H9 (cell line): Measurements from ENCODE around the gene GABRR3. TPM values are rescaled to one million over a fixed set of nuclear protein-coding genes. Genes with fewer than 3 reads are reported as not detected.

Experiments
- DNase-seq: peaks from one replicate; pipeline ENCODE4 v3.0.0-alpha.2; 2017
- H2AFZ ChIP-seq: one replicate; pipeline ENCODE4 v1.6.1; 2013; ENCODE audit warnings: mild to moderate bottlenecking, low read length, control low read depth, moderate library complexity
- H2AK5ac ChIP-seq: 2 replicates; pipeline ENCODE4 v1.6.1; 2013; ENCODE audit warnings: low read length, control low read depth, mixed read lengths; ENCODE audit not compliant: insufficient read length
- H2BK120ac ChIP-seq: one replicate; pipeline ENCODE4 v1.6.1; 2013; ENCODE audit warnings: low read depth, mild to moderate bottlenecking, low read length, control low read depth, inconsistent platforms; ENCODE audit not compliant: poor library complexity, severe bottlenecking
- H2BK12ac ChIP-seq: 2 replicates; pipeline ENCODE4 v1.6.1; 2013; ENCODE audit warnings: low read length, control low read depth, mixed read lengths, low read depth; ENCODE audit not compliant: insufficient read length
- H2BK15ac ChIP-seq: 2 replicates; pipeline ENCODE4 v1.6.1; 2013; ENCODE audit warnings: low read depth, low read length, control low read depth
- H2BK20ac ChIP-seq: one replicate; pipeline ENCODE4 v1.6.1; 2013; ENCODE audit warnings: low read depth, mild to moderate bottlenecking, low read length, control low read depth, inconsistent platforms; ENCODE audit not compliant: poor library complexity, severe bottlenecking
- H2BK5ac ChIP-seq: 2 replicates; pipeline ENCODE4 v1.6.1; 2013; ENCODE audit warnings: low read length, control low read depth, mixed read lengths; ENCODE audit not compliant: insufficient read length
- H3K14ac ChIP-seq: 2 replicates; pipeline ENCODE4 v1.6.1; 2013; ENCODE audit warnings: low read length, control low read depth; ENCODE audit not compliant: insufficient read depth
- H3K18ac ChIP-seq: 2 replicates; pipeline ENCODE4 v1.6.1; 2013; ENCODE audit warnings: low read depth, mild to moderate bottlenecking, mixed read lengths, low read length, control low read depth; ENCODE audit not compliant: insufficient read length
- H3K23ac ChIP-seq: 2 replicates; pipeline ENCODE4 v1.6.1; 2013; ENCODE audit warnings: low read length, control low read depth, mixed read lengths, low read depth; ENCODE audit not compliant: insufficient read length
- H3K23me2 ChIP-seq: 2 replicates; pipeline ENCODE4 v1.6.1; 2013; ENCODE audit warnings: low read depth, mild to moderate bottlenecking, mixed read lengths, low read length, control low read depth; ENCODE audit not compliant: insufficient read length, poor library complexity, severe bottlenecking
- H3K27ac ChIP-seq: 2 replicates; pipeline ENCODE4 v1.5.1; 2013; ENCODE audit warnings: low read length, control low read depth, mixed read lengths, low read depth; ENCODE audit not compliant: insufficient read length
- H3K27me3 ChIP-seq: 2 replicates; pipeline ENCODE4 v1.6.1; 2013; ENCODE audit warnings: low read length, control low read depth, inconsistent platforms; ENCODE audit not compliant: insufficient read depth
- H3K4ac ChIP-seq: 2 replicates; pipeline ENCODE4 v1.6.1; 2013; ENCODE audit warnings: low read depth, mild to moderate bottlenecking, control low read depth, inconsistent platforms, low read length, moderate library complexity
- H3K4me1 ChIP-seq: 2 replicates; pipeline ENCODE4 v1.6.1; 2013; ENCODE audit warnings: low read length, control low read depth, inconsistent platforms; ENCODE audit not compliant: insufficient read depth
- H3K4me2 ChIP-seq: 2 replicates; pipeline ENCODE4 v1.6.1; 2013; ENCODE audit warnings: low read length, control low read depth, mixed read lengths; ENCODE audit not compliant: insufficient read length, insufficient read depth
- H3K56ac ChIP-seq: 2 replicates; pipeline ENCODE4 v1.6.1; 2013; ENCODE audit warnings: low read depth, mild to moderate bottlenecking, mixed read lengths, low read length, control low read depth; ENCODE audit not compliant: insufficient read length
- H3K79me1 ChIP-seq: 2 replicates; pipeline ENCODE4 v1.6.1; 2013; ENCODE audit warnings: low read depth, mild to moderate bottlenecking, moderate library complexity, low read length, control low read depth, inconsistent platforms; ENCODE audit not compliant: insufficient read depth, poor library complexity, severe bottlenecking
- H3K79me2 ChIP-seq: 2 replicates; pipeline ENCODE4 v1.6.1; 2013; ENCODE audit warnings: low read length, control low read depth, inconsistent platforms; ENCODE audit not compliant: insufficient read depth
- H3K9ac ChIP-seq: 2 replicates; pipeline ENCODE4 v1.6.1; 2013; ENCODE audit warnings: low read length, control low read depth, mixed read lengths; ENCODE audit not compliant: insufficient read length; ENCODE audit errors: extremely low read depth
- H3K9me3 ChIP-seq: one replicate; pipeline ENCODE4 v1.6.1; 2013; ENCODE audit warnings: low read depth, low read length, inconsistent platforms; ENCODE audit not compliant: control insufficient read depth
- H3T11ph ChIP-seq: one replicate; pipeline ENCODE4 v1.6.1; 2013; ENCODE audit warnings: mild to moderate bottlenecking, low read length, control low read depth, inconsistent platforms
- H4K20me1 ChIP-seq: one replicate; pipeline ENCODE4 v1.6.1; 2013; ENCODE audit not compliant: control insufficient read depth, insufficient read length, insufficient read depth
- H4K5ac ChIP-seq: 2 replicates; pipeline ENCODE4 v1.6.1; 2013; ENCODE audit warnings: low read depth, mild to moderate bottlenecking, mixed read lengths, low read length, control low read depth; ENCODE audit not compliant: insufficient read length
- H4K8ac ChIP-seq: replicated peaks from 2 replicates; pipeline ENCODE4 v1.6.1; 2013; ENCODE audit warnings: low read length, control low read depth, mixed read lengths, low read depth; ENCODE audit not compliant: insufficient read length
- H4K91ac ChIP-seq: 2 replicates; pipeline ENCODE4 v1.6.1; 2013; ENCODE audit warnings: low read depth, mild to moderate bottlenecking, moderate library complexity, mixed read lengths, low read length, control low read depth; ENCODE audit not compliant: insufficient read length
- H3K27ac Mint-ChIP-seq, 3 experiments: 2 replicates in 2 of 3; 3 replicates in 1 of 3; pipeline ENCODE4 v1.8.0; 2020 to 2021; ENCODE audit warnings: mixed read lengths in 3 of 3, mild to moderate bottlenecking in 1 of 3, moderate library complexity in 1 of 3
- H3K27me3 Mint-ChIP-seq: 2 replicates; pipeline ENCODE4 v1.8.0; 2021; ENCODE audit warnings: low read depth, mild to moderate bottlenecking, moderate library complexity, mixed read lengths
- H3K36me3 Mint-ChIP-seq, 3 experiments: 2 replicates in 2 of 3; 3 replicates in 1 of 3; pipeline ENCODE4 v1.8.0; 2020 to 2021; ENCODE audit warnings: low read depth in 3 of 3, mixed read lengths in 3 of 3; ENCODE audit not compliant: insufficient read depth in 1 of 3
- H3K4me1 Mint-ChIP-seq, 2 experiments: 2 replicates each; pipeline ENCODE4 v1.8.0; 2020; ENCODE audit warnings: mixed read lengths in 2 of 2
- H3K4me3 Mint-ChIP-seq, 2 experiments: 2 replicates in 1 of 2; 3 replicates in 1 of 2; pipeline ENCODE4 v1.8.0; 2020 to 2021; ENCODE audit warnings: mild to moderate bottlenecking in 2 of 2, mixed read lengths in 2 of 2, moderate library complexity in 1 of 2
- H3K9me3 Mint-ChIP-seq, 2 experiments: 2 replicates in 1 of 2; 3 replicates in 1 of 2; pipeline ENCODE4 v1.8.0; 2020; ENCODE audit warnings: mild to moderate bottlenecking in 2 of 2, mixed read lengths in 2 of 2, moderate library complexity in 1 of 2
- WGBS: extraction: QIAGEN DNeasy Blood & Tissue Kit; methylation state at CpG from one replicate; pipeline ENCODE4 v1.1.7; 2013; ENCODE audit warnings: missing lambda C conversion rate, low lambda C conversion rate, mixed read lengths; ENCODE audit not compliant: insufficient read length; ENCODE audit errors: extremely low coverage; 5-methylcytosine and 5-hydroxymethylcytosine counted together
- total RNA-seq: library from RNA; stranded (reverse); gene quantifications from 2 replicates; pipeline ENCODE4 v1.2.1, GENCODE V29; 2021
- TF ChIP-seq, protein P1 (sequence below): fragments of 200-600 bp; sonication (generic); conservative IDR thresholded peaks from 3 replicates; pipeline ENCODE4 v1.8.0; 2021; ENCODE audit warnings: antibody characterized with exemption, mild to moderate bottlenecking

Gene GABRR3
- total RNA-seq, 1 experiment from 2014 or later, result not detected

- Histone ChIP-seq H3K23ac (no peak overlapping the region), H2BK15ac (no peak overlapping the region), H3K18ac (no peak overlapping the region), H3K23me2 (no peaks in the 10 kb centered on the region), H4K5ac (no peak overlapping the region), H3K79me2 (no peaks in the 10 kb centered on the region), H3K14ac (no peak overlapping the region), H2BK20ac (no peak overlapping the region), H3K4ac (no peak overlapping the region), H3K4me1 (no peaks in the 10 kb centered on the region), H3K56ac (no peak overlapping the region), H2AFZ (no peak overlapping the region), H2AK5ac (no peak overlapping the region), H2BK12ac (no peak overlapping the region), H3K9me3 (no peaks in the 10 kb centered on the region), H4K20me1 (no peaks in the 10 kb centered on the region), H2BK120ac (no peak overlapping the region), H3K27me3 (no peaks in the 10 kb centered on the region), H4K8ac (no peak overlapping the region), H2BK5ac (no peak overlapping the region), H3K9ac (no peak overlapping the region), H3K79me1 (no peaks in the 10 kb centered on the region), H3K4me2 (no peak overlapping the region), H3T11ph (no peak overlapping the region), H4K91ac (no peak overlapping the region), H3K27ac (no peak overlapping the region)
- H3K9me3 Mint-ChIP-seq, result no peaks in the 10 kb centered on the region; a peak in 1 of 5 replicates
- TF ChIP-seq, protein P1, sequence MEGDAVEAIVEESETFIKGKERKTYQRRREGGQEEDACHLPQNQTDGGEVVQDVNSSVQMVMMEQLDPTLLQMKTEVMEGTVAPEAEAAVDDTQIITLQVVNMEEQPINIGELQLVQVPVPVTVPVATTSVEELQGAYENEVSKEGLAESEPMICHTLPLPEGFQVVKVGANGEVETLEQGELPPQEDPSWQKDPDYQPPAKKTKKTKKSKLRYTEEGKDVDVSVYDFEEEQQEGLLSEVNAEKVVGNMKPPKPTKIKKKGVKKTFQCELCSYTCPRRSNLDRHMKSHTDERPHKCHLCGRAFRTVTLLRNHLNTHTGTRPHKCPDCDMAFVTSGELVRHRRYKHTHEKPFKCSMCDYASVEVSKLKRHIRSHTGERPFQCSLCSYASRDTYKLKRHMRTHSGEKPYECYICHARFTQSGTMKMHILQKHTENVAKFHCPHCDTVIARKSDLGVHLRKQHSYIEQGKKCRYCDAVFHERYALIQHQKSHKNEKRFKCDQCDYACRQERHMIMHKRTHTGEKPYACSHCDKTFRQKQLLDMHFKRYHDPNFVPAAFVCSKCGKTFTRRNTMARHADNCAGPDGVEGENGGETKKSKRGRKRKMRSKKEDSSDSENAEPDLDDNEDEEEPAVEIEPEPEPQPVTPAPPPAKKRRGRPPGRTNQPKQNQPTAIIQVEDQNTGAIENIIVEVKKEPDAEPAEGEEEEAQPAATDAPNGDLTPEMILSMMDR, result no peak
- H3K27ac Mint-ChIP-seq, result no peak overlapping the region
- WGBS, result no CpG with 5 or more reads among the region's 1 CpG
- peaks cover 3 to 18% of the 10 kb centered on the region in 2 experiments for H3K4me1 Mint-ChIP-seq
- no peak overlapping the region for H3K4me3 Mint-ChIP-seq
- no peaks in the 10 kb centered on the region for H3K27me3 Mint-ChIP-seq
- H3K36me3 Mint-ChIP-seq, result no peaks in the 10 kb centered on the region
- no peak for DNase-seq
Measured at GRCh38 chr3:98027085-98027446, 8.0 kb downstream of the GABRR3 start.
